GM19328 (cell line): ENCODE results near the gene PHC3.
A peak's percentile ranks its signal among the peaks of the same experiment; 100 is the strongest.

Experiments used
- ATAC-seq: cut with Tn5 transposase; IDR thresholded peaks from one replicate; pipeline ENCODE4 v1.9.1; 2021; ENCODE audit warnings: mild to moderate bottlenecking, moderate library complexity; ENCODE audit not compliant: unreplicated experiment

PHC3 gene

GRCh38 chr3:170079536-170080165, 101.9 kb downstream of the PHC3 start:
- ATAC-seq = no peak

DNA sequence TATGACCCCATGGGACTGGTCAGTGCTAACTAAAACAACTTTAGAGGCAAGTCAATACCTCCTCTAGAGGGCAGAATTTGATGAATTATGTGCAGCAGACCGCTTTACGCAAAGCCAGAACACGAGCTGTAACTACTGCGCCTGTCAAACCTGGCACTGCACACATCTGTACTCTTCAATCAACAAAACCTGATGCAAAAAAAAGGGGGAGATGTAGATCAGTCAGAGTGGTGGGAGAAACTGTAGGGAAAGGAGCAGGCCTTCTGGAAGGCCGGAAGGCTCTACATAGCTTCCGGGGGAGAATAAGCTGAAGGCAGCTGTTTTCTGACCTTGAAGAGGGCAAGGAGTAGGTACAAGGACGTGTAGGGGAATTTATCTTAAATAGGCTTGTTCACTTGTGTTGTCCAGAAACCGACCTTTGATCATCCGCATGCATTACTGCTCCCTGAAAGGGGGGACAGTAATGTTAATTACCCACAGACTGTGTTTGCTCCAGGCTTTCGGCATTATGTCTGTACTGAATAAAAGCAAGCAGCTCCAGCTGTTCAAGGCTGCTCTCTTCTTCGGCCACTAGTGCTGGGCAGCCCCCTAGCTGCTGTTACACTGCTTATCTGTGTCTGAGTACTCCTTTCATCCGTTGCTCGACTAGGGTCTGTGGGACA, 102.8 kb downstream of the PHC3 start:
- ATAC-seq = no peak

DNA sequence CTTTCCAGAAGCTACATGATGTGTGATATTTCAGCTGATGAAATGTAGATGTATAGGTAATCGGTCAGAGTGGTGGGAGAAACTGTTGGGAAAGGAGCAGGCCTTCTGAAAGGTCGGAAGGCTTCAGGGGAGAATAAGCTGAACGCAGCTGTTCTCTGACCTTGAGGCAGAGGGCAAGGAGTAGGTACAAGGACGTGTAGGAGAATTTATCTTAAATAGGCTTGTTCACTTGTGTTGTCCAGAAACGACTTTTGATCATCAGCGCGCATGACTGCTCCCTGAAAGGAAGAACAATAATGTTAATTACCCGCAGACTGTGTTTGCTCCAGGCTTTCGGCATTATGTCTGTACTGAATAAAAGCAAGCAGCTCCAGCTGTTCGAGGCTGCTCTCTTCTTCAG, 104.2 kb downstream of the PHC3 start:
- no peak for ATAC-seq

- no peak for ATAC-seq
These were observed 104.8 kb downstream of the PHC3 start for GRCh38 chr3:170076715-170077238.

- ATAC-seq = no peak
These were observed 106.0 kb downstream of the PHC3 start for GRCh38 chr3:170075441-170076091.

GRCh38 chr3:170064108-170064507, 117.4 kb downstream of the PHC3 start:
- no peak for ATAC-seq

GRCh38 chr3:170063691-170064090, 117.8 kb downstream of the PHC3 start:
- ATAC-seq = no peak

GRCh38 chr3:170062769-170063168, 118.8 kb downstream of the PHC3 start:
- ATAC-seq = no peak

DNA sequence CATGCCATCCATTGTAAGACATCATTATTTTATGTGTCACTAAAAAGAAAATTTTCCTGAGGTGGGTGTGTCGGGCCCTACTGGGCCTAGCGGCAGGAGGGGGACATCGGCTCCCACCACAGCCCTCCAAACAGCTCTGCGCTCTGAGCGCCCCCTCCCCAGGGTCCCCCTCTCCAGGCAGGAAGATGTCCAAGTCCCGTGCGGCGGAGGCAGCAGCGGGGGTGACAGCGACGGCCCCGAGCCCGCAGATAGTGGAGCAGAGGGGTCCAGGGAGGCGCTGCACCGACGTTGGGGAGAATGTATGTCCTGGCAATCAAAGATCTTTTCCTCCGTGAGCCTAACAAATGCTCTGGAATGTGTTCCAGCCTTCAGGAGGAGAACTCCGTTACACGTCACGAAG, 119.5 kb downstream of the PHC3 start:
- ATAC-seq = no peak

GRCh38 chr3:170059447-170059846, 122.1 kb downstream of the PHC3 start:
- no peak for ATAC-seq

DNA sequence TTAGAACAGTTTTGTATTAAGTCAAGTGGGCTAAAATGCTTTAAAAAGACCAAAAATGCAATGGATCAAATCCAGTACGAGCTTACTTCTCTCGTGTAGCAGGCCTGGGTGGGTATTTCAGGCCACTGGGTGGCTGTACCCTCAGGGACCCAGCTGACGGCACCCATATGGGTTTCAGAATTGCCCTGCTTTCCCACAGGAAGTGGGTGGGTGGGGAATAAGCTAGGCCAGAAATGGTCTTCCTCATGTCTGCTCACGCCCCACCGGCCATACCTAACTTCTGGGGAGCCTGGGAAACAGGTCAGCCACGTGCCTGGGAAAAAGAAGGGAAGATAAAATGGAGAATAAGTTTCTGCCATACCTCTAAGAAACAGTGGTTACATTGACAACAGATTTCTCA, 123.4 kb downstream of the PHC3 start:
- ATAC-seq = no peak

DNA sequence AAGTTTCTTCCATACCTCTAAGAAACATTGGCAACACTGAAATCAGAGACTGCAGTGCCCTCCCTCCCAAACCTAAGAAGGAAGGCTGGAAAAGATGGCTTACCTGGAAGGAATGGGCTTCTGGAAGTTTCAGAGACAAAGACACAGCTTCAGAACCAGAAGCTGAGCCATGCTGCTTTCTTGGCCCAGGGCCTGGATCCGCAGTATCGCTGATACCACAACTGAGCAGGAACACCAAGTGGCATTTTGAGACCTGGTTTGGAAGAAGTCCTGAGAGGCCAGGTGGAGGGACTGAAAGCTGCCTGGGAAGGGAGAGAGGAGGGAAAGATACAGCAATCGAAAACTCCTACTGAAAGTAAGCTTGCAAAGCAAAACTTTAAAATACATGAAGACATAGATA, 124.0 kb downstream of the PHC3 start:
- no peak for ATAC-seq

GRCh38 chr3:170056710-170057454, 124.7 kb downstream of the PHC3 start:
- peak; percentile 86 for ATAC-seq

DNA sequence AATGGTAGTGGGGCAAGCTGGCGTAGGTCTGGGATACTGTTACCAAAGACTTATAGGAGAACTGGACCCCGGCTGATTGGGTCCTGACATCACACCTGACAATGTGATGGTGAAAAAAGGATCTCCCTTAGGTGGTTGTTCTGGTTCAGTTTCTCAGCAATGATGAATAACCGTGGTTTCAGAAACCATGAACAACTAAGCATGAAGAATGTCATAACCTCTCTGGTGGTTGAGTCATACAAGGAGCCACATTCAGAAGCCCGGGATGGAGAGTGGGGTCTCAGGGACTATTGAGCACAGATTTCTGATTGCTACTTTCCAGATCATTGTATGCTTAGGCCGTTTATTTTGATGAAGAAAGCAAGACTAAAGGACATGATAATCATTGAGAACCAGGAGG, 126.3 kb downstream of the PHC3 start:
- peak; percentile 54 for ATAC-seq

GRCh38 chr3:170054204-170054603, 127.3 kb downstream of the PHC3 start:
- ATAC-seq = no peak

GRCh38 chr3:170052398-170052797, 129.1 kb downstream of the PHC3 start:
- no peak for ATAC-seq

- ATAC-seq = no peak
These were observed 130.8 kb downstream of the PHC3 start for GRCh38 chr3:170050753-170051152.

- no peak for ATAC-seq
These were observed 132.2 kb downstream of the PHC3 start for GRCh38 chr3:170049146-170050000.

DNA sequence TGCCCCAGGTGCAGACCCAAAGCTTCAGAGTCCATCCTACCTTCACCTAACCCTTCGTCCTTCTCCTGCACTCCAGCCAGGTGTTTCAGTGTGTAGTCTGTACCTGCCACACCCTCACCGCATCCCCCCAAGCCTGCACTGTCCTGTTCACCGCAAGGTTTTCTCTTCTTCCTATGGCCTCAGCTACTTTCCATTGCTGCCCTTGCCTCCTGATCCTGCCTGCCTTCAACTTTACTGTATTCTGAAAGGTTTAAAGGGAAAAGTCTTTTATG, 134.5 kb downstream of the PHC3 start:
- no peak for ATAC-seq

- no peak for ATAC-seq
These were observed 135.0 kb downstream of the PHC3 start for GRCh38 chr3:170046269-170047132.
